Activated CD8-positive, alpha-beta T cell treated with anti-CD3 and anti-CD28 coated beads, Interleukin-2, amount 10 ng/mL, durations not matched to agents 7 days and 5 days (primary cell): ENCODE data around the gene MPRIP. TPM values are rescaled to one million over a fixed set of nuclear protein-coding genes. Genes with fewer than 3 reads are reported as not detected.
A peak's percentile ranks its signal among the peaks of the same experiment; 100 is the strongest.
"Not testable (repeated sequence)": the region's sequence is repeated elsewhere in the genome, so short reads cannot be mapped to it uniquely, and the experiment has no call there.

Source experiments
- ATAC-seq: fragments of 150-1000 bp; cut with Tn5 transposase; one replicate; pipeline ENCODE4 v1.10.0; 2021; ENCODE audit warnings: moderate library complexity
- CTCF ChIA-PET: fragments of 350-600 bp; sonication (Branson Sonifier 250); formaldehyde crosslinking; loops from one replicate; lab custom pipeline; 2021; ENCODE audit warnings: antibody characterized with exemption; lab: Charles Lee
- POLR2A ChIA-PET: fragments of 350-600 bp; sonication (Branson Sonifier 250); formaldehyde crosslinking; loops from one replicate; lab custom pipeline; 2021; ENCODE audit warnings: antibody characterized with exemption; lab: Charles Lee
- DNase-seq: peaks from one replicate; pipeline ENCODE4 v3.0.0-alpha.2; 2020
- H3K27ac Mint-ChIP-seq: one replicate; pipeline ENCODE4 v1.8.0; 2021; ENCODE audit warnings: mild to moderate bottlenecking, mixed read lengths
- H3K27me3 Mint-ChIP-seq: one replicate; pipeline ENCODE4 v1.8.0; 2021; ENCODE audit warnings: low read depth, mixed read lengths
- H3K36me3 Mint-ChIP-seq: one replicate; pipeline ENCODE4 v1.8.0; 2021; ENCODE audit warnings: low read depth, mixed read lengths
- H3K4me1 Mint-ChIP-seq: one replicate; pipeline ENCODE4 v1.8.0; 2021; ENCODE audit warnings: low read depth, mixed read lengths
- H3K4me3 Mint-ChIP-seq: one replicate; pipeline ENCODE4 v1.8.0; 2021; ENCODE audit warnings: mild to moderate bottlenecking, mixed read lengths
- H3K9me3 Mint-ChIP-seq: one replicate; pipeline ENCODE4 v1.8.0; 2022; ENCODE audit warnings: mixed read lengths; ENCODE audit not compliant: insufficient read depth
- total RNA-seq, 2 experiments: library from RNA; stranded (reverse); gene quantifications; one replicate each; pipeline ENCODE4 v1.2.3, GENCODE V29; 2021

Gene MPRIP
- total RNA-seq, 2 experiments from 2014 or later: 217 to 226 TPM

GRCh38 chr17:17134051-17134956 is 92.0 kb downstream of the MPRIP start:
- ChIA-PET POLR2A (no interaction called here), CTCF (interaction anchor here (1.7 kb wide), 1 partner anchor 8 kb away, joined by 6 read pairs; no protein-coding TSS in a partner anchor)
- Mint-ChIP-seq H3K27ac (no peak overlapping the region), H3K4me1 (no peaks in the 10 kb centered on the region), H3K4me3 (no peak overlapping the region), H3K27me3 (no peaks in the 10 kb centered on the region), H3K36me3 (peaks cover 19% of the 10 kb centered on the region), H3K9me3 (no peaks in the 10 kb centered on the region)
- no peak for DNase-seq
- ATAC-seq: no peak

- Mint-ChIP-seq H3K27ac (peak overlapping the region; percentile 55), H3K9me3 (no peaks in the 10 kb centered on the region), H3K4me3 (no peak overlapping the region), H3K4me1 (peaks cover 1% of the 10 kb centered on the region), H3K36me3 (peaks cover 19% of the 10 kb centered on the region), H3K27me3 (no peaks in the 10 kb centered on the region)
- CTCF ChIA-PET: no interaction called here
- POLR2A ChIA-PET: no interaction called here
- DNase-seq: no peak
- ATAC-seq: no peak
Observed at GRCh38 chr17:17134957-17135333, 92.7 kb downstream of the MPRIP start.

DNA sequence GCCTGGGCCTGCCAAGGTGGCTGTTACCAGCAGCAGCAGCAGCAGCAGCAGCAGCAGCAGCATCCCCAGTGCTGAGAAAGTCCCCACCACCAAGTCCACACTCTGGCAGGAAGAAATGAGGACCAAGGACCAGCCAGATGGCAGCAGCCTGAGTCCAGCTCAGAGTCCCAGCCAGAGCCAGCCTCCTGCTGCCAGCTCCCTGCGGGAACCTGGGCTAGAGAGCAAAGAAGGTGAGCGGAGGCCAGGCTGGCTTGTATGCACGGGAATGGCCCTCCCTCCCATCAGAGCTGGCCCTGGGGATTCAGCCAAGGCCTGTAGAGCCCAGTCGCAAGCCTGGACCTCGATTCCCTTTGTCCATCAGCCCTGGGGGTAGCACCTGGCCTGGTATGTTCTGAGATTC is 94.0 kb downstream of the MPRIP start:
- DNase-seq, H3K9me3 Mint-ChIP-seq, H3K27me3 Mint-ChIP-seq, H3K27ac Mint-ChIP-seq, ATAC-seq, H3K4me3 Mint-ChIP-seq, H3K4me1 Mint-ChIP-seq, POLR2A ChIA-PET: not testable (repeated sequence)
- peaks cover 18% of the 10 kb centered on the region for H3K36me3 Mint-ChIP-seq
- CTCF ChIA-PET: interaction anchor here (0.7 kb wide), 1 partner anchor 145 kb away, joined by 3 read pairs; no protein-coding TSS in a partner anchor

- no peak for DNase-seq
- CTCF ChIA-PET: no interaction called here
Observed at GRCh38 chr17:17137731-17138585, 95.7 kb downstream of the MPRIP start.

DNA sequence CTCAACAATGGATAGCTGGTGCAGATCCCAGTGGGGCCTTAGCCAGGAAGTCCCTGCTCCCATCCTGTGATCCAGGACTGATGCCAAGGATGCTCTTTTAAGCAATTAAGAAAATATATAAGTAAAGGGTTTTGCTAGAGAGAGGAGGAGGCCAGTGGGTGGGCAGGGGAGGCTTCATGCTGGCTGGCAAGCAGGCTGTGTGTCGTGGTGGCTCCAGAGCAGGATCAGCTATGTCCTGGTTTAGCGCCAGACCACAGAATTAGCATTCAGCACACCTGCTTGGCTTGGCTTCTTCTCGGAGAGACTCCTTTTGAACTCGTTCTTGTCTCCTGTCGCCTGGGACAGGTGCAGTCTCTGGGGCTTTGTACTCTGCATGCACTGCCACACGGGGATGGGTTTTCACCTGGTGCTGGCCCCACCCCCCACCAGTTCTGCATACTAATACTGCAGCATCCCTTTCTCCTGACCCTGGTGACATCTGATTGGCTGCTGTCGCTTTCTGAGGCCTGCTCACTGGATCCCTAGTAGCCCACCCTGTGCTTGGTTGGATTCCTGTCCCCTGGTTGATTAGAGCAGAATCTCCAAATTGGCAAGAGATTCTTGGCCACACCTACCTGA is 97.8 kb downstream of the MPRIP start:
- Mint-ChIP-seq H3K36me3 (peaks cover 26% of the 10 kb centered on the region), H3K27ac (no peak overlapping the region), H3K27me3 (no peaks in the 10 kb centered on the region), H3K4me3 (no peak overlapping the region), H3K9me3 (no peaks in the 10 kb centered on the region), H3K4me1 (peaks cover 17% of the 10 kb centered on the region)
- no peak for DNase-seq
- ChIA-PET POLR2A (no interaction called here), CTCF (no interaction called here)
- ATAC-seq: no peak

More at GRCh38 chr17:17137731-17138585, 95.7 kb downstream of the MPRIP start:
- H3K36me3 Mint-ChIP-seq: peaks cover 27% of the 10 kb centered on the region
- no peak overlapping the region for H3K4me3 Mint-ChIP-seq
- no peak for ATAC-seq
- no peaks in the 10 kb centered on the region for H3K9me3 Mint-ChIP-seq
- no peak overlapping the region for H3K27ac Mint-ChIP-seq
- H3K27me3 Mint-ChIP-seq: no peaks in the 10 kb centered on the region
- POLR2A ChIA-PET: no interaction called here
- peaks cover 17% of the 10 kb centered on the region for H3K4me1 Mint-ChIP-seq

DNA sequence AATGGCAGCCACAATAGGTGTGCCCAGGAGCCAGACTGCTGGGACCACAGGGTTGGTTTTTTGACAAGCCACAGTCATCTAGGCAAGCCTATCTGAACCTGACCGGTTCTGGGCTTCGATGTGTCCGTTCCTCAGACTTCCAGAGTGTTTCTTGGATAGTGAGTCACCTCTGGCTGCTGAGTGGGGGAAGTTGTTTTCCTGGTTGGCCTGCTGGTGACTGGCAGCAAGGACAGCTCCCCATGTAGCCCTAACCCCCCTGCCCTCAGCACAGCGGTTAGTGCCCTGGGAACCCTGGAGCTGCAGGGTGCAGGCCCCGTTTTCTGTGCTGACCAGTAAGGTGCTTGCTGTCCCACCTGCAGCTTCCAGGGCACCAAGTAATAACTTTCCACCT is 98.3 kb downstream of the MPRIP start:
- Mint-ChIP-seq H3K9me3 (no peaks in the 10 kb centered on the region), H3K27me3 (no peaks in the 10 kb centered on the region), H3K36me3 (peaks cover 26% of the 10 kb centered on the region), H3K4me1 (peaks cover 17% of the 10 kb centered on the region), H3K4me3 (no peak overlapping the region), H3K27ac (peak overlapping the region; percentile 43)
- CTCF ChIA-PET: interaction anchor here (1.7 to 1.9 kb wide), 2 partner anchors 28 to 172 kb away, joined by 6 to 11 read pairs; no protein-coding TSS in a partner anchor
- no peak for ATAC-seq
- POLR2A ChIA-PET: no interaction called here
- no peak for DNase-seq

- H3K4me1 Mint-ChIP-seq: peaks cover 17% of the 10 kb centered on the region
- ChIA-PET POLR2A (interaction anchor here (0.8 kb wide), 1 partner anchor 156 kb away, joined by 3 read pairs; no protein-coding TSS in a partner anchor), CTCF (interaction anchor here (0.6 to 2.0 kb wide), 19 partner anchors 8 to 200 kb away, joined by 3 to 11 read pairs (median 3); partner anchors contain the start of gene COPS3)
- no peak for ATAC-seq
- DNase-seq: no peak
- peaks cover 26% of the 10 kb centered on the region for H3K36me3 Mint-ChIP-seq
- H3K27me3 Mint-ChIP-seq: no peaks in the 10 kb centered on the region
- H3K9me3 Mint-ChIP-seq: no peaks in the 10 kb centered on the region
- no peak overlapping the region for H3K4me3 Mint-ChIP-seq
- H3K27ac Mint-ChIP-seq: peak overlapping the region; percentile 44
Observed at GRCh38 chr17:17141279-17141678, 99.0 kb downstream of the MPRIP start.

- Mint-ChIP-seq H3K27ac (peak overlapping the region; percentile 44), H3K36me3 (peaks cover 26% of the 10 kb centered on the region), H3K27me3 (no peaks in the 10 kb centered on the region), H3K9me3 (no peaks in the 10 kb centered on the region), H3K4me3 (no peak overlapping the region), H3K4me1 (peaks cover 17% of the 10 kb centered on the region)
- ChIA-PET CTCF (interaction anchor here (0.6 to 2.0 kb wide), 25 partner anchors 9 to 199 kb away, joined by 3 to 11 read pairs (median 3); partner anchors contain the start of gene COPS3), POLR2A (interaction anchor here (0.8 kb wide), 1 partner anchor 157 kb away, joined by 3 read pairs; no protein-coding TSS in a partner anchor)
- ATAC-seq (no peak), DNase-seq (peak; percentile 42)
Observed at GRCh38 chr17:17141860-17142552, 99.7 kb downstream of the MPRIP start.

DNA sequence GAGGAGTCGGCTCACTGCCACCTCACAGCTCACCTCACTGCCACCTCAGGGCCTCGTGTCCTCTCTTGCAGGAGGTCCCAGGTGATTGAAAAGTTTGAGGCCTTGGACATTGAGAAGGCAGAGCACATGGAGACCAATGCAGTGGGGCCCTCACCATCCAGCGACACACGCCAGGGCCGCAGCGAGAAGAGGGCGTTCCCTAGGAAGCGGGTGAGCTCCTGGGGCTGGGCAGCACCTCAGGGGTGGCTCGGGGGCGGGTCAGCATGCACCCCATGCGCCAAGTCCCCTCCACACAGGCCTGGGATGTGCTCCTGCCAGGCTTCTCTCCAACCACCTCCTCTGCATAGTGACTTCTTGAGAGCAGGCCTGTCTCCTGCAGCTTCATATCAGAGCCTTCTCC is 100.3 kb downstream of the MPRIP start:
- ChIA-PET CTCF (interaction anchor here (0.7 to 2.0 kb wide), 20 partner anchors 9 to 199 kb away, joined by 3 to 11 read pairs (median 4); partner anchors contain the start of gene COPS3), POLR2A (no interaction called here)
- H3K4me3 Mint-ChIP-seq: no peak overlapping the region
- H3K4me1 Mint-ChIP-seq: peaks cover 17% of the 10 kb centered on the region
- H3K27me3 Mint-ChIP-seq: no peaks in the 10 kb centered on the region
- ATAC-seq (no peak), DNase-seq (no peak)
- H3K9me3 Mint-ChIP-seq: no peaks in the 10 kb centered on the region
- H3K36me3 Mint-ChIP-seq: peaks cover 28% of the 10 kb centered on the region
- no peak overlapping the region for H3K27ac Mint-ChIP-seq

DNA sequence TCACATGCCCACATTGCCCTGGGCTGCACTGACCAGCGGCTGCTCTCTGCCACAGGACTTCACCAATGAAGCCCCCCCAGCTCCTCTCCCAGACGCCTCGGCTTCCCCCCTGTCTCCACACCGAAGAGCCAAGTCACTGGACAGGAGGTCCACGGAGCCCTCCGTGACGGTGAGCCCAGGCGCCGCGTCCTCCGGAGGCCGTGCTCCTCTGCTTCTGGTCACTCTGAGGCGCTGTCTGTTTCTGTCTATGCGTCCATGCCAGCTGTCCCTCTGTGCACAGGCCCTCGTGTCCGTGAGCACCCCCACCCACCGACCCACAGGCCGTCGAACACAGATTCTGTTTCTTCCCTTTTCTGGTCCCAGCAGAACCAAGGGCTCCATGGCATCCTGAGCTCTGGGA is 101.2 kb downstream of the MPRIP start:
- H3K27ac Mint-ChIP-seq: no peak overlapping the region
- H3K9me3 Mint-ChIP-seq: no peaks in the 10 kb centered on the region
- ChIA-PET POLR2A (no interaction called here), CTCF (interaction anchor here (0.7 kb wide), 1 partner anchor 41 kb away, joined by 3 read pairs; no protein-coding TSS in a partner anchor)
- no peak for DNase-seq
- H3K36me3 Mint-ChIP-seq: peaks cover 31% of the 10 kb centered on the region
- no peak overlapping the region for H3K4me3 Mint-ChIP-seq
- H3K4me1 Mint-ChIP-seq: peaks cover 17% of the 10 kb centered on the region
- H3K27me3 Mint-ChIP-seq: no peaks in the 10 kb centered on the region
- no peak for ATAC-seq

DNA sequence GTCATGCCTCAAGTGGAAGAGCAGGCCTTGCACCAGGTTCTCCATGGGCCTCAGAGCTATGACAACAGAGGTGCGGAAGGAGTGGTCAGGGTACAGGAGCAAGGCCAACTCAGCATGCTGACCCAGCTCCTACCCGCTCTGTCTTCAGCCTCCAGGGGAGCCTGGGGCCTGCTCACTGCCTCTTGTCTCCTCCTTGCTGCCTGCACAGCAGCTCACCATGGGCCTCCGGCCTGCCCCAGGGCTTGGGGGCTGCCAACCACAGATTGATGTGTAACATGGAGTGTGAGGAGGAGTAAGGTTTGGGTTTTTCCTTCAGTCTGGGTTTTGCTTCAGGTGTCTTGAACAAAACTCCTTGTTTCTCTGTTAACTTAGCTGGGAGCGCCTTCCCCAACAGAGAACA is 101.8 kb downstream of the MPRIP start:
- Mint-ChIP-seq H3K4me1 (peaks cover 17% of the 10 kb centered on the region), H3K9me3 (no peaks in the 10 kb centered on the region), H3K27ac (no peak overlapping the region), H3K27me3 (no peaks in the 10 kb centered on the region), H3K36me3 (peaks cover 31% of the 10 kb centered on the region), H3K4me3 (no peak overlapping the region)
- ChIA-PET CTCF (no interaction called here), POLR2A (no interaction called here)
- DNase-seq: no peak
- ATAC-seq: no peak
